Smooth muscle cell (in vitro differentiated cells): ENCODE results near the gene ANKMY1. TPM values are rescaled to one million over a fixed set of nuclear protein-coding genes. Genes with fewer than 3 reads are reported as not detected.

ENCODE experiments used
- DNase-seq: peaks from one replicate; lab custom pipeline; 2025; ENCODE audit not compliant: unreplicated experiment; lab: John Stamatoyannopoulos, UW
- H2AFZ ChIP-seq: fragments of 200-600 bp; sonication (generic); 2 replicates; pipeline ENCODE4 v1.6.0; 2016; ENCODE audit warnings: antibody characterized with exemption, low read depth, mild to moderate bottlenecking
- H3F3A ChIP-seq: fragments of 200-600 bp; sonication (generic); 2 replicates; pipeline ENCODE4 v1.6.0; 2017; ENCODE audit warnings: antibody characterized with exemption, low read depth
- H3K27ac ChIP-seq: fragments of 200-600 bp; sonication (generic); 2 replicates; pipeline ENCODE4 v1.5.1; 2016; ENCODE audit warnings: low read depth, mild to moderate bottlenecking
- H3K27me3 ChIP-seq: fragments of 200-600 bp; sonication (generic); 2 replicates; pipeline ENCODE4 v1.6.1; 2016; ENCODE audit warnings: low read depth, mild to moderate bottlenecking
- H3K36me3 ChIP-seq: fragments of 200-600 bp; sonication (generic); 2 replicates; pipeline ENCODE4 v1.5.1; 2016; ENCODE audit warnings: low read depth
- H3K4me1 ChIP-seq: fragments of 200-600 bp; sonication (generic); 2 replicates; pipeline ENCODE4 v1.5.1; 2016; ENCODE audit warnings: low read depth
- H3K4me2 ChIP-seq: fragments of 200-600 bp; sonication (generic); 2 replicates; pipeline ENCODE4 v1.6.0; 2016; ENCODE audit warnings: mild to moderate bottlenecking
- H3K4me3 ChIP-seq: fragments of 200-600 bp; sonication (generic); 2 replicates; pipeline ENCODE4 v1.5.1; 2016; ENCODE audit warnings: mild to moderate bottlenecking
- H3K79me2 ChIP-seq: fragments of 200-600 bp; sonication (generic); 2 replicates; pipeline ENCODE4 v1.6.0; 2016; ENCODE audit warnings: low read depth, mild to moderate bottlenecking
- H3K9ac ChIP-seq: fragments of 200-600 bp; sonication (generic); 2 replicates; pipeline ENCODE4 v1.6.0; 2016; ENCODE audit warnings: low read depth
- H3K9me3 ChIP-seq: fragments of 200-600 bp; sonication (generic); replicated peaks from 2 replicates; pipeline ENCODE4 v1.5.1; 2016; ENCODE audit warnings: low read depth
- H4K20me1 ChIP-seq: fragments of 200-600 bp; sonication (generic); 2 replicates; pipeline ENCODE4 v1.6.0; 2016; ENCODE audit warnings: low read depth
- WGBS: methylation state at CpG from one replicate; pipeline ENCODE4 v1.1.7; 2016; ENCODE audit warnings: low lambda C conversion rate; 5-methylcytosine and 5-hydroxymethylcytosine counted together
- polyA plus RNA-seq: library from polyadenylated mRNA; unstranded; fragments of >200 nt; fragmentation: Nextera tagmentation; extraction: Ambion mirVana; gene quantifications from 2 replicates; pipeline ENCODE4 v1.2.1, GENCODE V29; 2016
- total RNA-seq: library from RNA; depleted of rRNA; stranded (reverse); fragments of >200 nt; gene quantifications from 2 replicates; pipeline ENCODE4 v1.2.3, GENCODE V29; 2014
- TF ChIP-seq, protein P1 (sequence below): fragments of 200-600 bp; sonication (generic); IDR thresholded peaks from 2 replicates; pipeline ENCODE4 v1.5.1; 2017; ENCODE audit warnings: borderline replicate concordance, mild to moderate bottlenecking, antibody characterized with exemption; ENCODE audit not compliant: insufficient read depth, poor library complexity, severe bottlenecking

The ANKMY1 gene
- total and polyA plus RNA-seq, 2 experiments from 2014 or later, result 6.4 to 8.7 TPM

DNA sequence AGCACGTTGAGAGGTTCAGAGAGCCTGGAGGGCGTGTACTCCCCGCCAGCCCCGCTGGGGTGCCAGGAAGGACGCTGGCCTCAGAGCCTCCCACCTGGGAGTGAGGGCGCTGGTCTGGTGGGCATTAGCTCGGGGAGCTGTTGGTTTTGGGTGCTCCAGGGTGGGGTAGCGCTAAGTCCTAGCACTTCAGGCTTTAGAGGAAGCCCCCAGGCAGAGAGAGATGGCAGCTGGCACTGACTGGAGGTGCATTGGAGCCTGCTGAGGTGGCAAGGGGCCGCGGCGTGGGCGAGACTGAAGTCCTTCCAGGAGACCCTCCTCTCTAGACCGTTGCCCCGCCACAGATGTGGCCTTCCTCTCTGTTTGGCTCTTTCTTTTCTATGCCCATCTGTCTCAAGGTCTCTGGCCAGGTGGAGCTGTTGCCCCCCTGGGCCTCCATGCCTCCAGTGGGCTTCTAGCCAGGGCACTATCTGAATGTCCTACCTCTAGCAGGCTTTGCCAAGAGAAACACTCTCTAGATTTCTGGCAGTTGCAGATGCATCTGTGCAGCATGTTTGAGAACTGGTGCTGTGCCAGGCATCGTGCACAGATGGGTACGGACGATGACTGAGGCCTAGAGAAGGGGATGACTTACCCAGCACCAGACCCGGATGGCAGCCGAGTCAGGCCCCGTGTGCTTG lies 35.4 kb upstream of the ANKMY1 start:
- H3F3A ChIP-seq, result no peaks in the 10 kb centered on the region
- no peaks in the 10 kb centered on the region for H3K9me3 ChIP-seq
- H3K9ac ChIP-seq, result no peak overlapping the region
- H3K27me3 ChIP-seq, result no peaks in the 10 kb centered on the region
- peaks cover 3% of the 10 kb centered on the region for H3K4me1 ChIP-seq
- no peak overlapping the region for H3K4me2 ChIP-seq
- H2AFZ ChIP-seq, result no peak overlapping the region
- DNase-seq, result no peak
- H4K20me1 ChIP-seq, result peaks cover 56% of the 10 kb centered on the region
- H3K4me3 ChIP-seq, result no peak overlapping the region
- 97% methylated on average over 20 of the region's 20 CpGs for WGBS
- H3K27ac ChIP-seq, result no peak overlapping the region
- H3K36me3 ChIP-seq, result no peaks in the 10 kb centered on the region
- TF ChIP-seq, protein P1, sequence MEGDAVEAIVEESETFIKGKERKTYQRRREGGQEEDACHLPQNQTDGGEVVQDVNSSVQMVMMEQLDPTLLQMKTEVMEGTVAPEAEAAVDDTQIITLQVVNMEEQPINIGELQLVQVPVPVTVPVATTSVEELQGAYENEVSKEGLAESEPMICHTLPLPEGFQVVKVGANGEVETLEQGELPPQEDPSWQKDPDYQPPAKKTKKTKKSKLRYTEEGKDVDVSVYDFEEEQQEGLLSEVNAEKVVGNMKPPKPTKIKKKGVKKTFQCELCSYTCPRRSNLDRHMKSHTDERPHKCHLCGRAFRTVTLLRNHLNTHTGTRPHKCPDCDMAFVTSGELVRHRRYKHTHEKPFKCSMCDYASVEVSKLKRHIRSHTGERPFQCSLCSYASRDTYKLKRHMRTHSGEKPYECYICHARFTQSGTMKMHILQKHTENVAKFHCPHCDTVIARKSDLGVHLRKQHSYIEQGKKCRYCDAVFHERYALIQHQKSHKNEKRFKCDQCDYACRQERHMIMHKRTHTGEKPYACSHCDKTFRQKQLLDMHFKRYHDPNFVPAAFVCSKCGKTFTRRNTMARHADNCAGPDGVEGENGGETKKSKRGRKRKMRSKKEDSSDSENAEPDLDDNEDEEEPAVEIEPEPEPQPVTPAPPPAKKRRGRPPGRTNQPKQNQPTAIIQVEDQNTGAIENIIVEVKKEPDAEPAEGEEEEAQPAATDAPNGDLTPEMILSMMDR, result no peak
- peaks cover 16% of the 10 kb centered on the region for H3K79me2 ChIP-seq

DNA sequence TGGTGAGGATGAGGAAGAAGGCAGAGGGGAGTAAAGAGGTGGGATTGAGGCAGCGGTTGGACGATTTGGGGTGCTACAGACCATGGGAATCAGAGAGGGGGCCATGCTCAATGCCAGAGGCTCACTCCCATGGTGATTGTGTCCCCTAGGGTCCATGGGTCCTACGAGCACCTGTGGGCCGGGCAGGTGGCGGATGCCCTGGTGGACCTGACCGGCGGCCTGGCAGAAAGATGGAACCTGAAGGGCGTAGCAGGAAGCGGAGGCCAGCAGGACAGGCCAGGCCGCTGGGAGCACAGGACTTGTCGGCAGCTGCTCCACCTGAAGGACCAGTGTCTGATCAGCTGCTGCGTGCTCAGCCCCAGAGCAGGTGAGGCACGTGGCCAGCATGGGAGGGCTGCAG lies 34.0 kb upstream of the ANKMY1 start:
- no peak for DNase-seq
- Histone ChIP-seq H3F3A (no peaks in the 10 kb centered on the region), H3K79me2 (peaks cover 29% of the 10 kb centered on the region), H3K9me3 (no peaks in the 10 kb centered on the region), H2AFZ (no peak overlapping the region), H3K36me3 (no peaks in the 10 kb centered on the region), H3K4me1 (peaks cover 12% of the 10 kb centered on the region), H3K4me2 (no peak overlapping the region), H3K27ac (no peak overlapping the region), H3K27me3 (no peaks in the 10 kb centered on the region), H3K4me3 (no peak overlapping the region), H4K20me1 (peaks cover 63% of the 10 kb centered on the region), H3K9ac (no peak overlapping the region)
- TF ChIP-seq, protein P1, result no peak
- 96% methylated on average over 13 of the region's 13 CpGs for WGBS

DNA sequence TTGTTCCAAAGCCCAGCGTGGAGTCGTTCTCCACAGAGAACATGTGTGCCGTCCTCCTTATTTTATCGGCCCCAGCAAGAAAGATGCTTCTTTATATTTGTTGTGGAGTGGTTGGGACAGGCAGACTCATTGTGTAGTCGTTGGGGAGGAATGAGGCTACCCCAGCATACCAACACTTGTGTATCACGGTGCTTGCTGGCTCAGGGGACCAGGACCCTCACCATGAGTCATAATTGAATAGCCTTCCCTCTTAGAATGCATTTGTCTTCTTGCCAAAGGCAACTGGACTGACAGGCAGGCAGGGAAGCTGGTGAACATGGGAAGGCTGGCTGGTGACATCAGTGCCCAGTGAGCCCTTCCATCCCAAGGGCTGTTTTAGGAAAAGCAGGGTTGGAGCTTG lies 33.4 kb upstream of the ANKMY1 start:
- peaks cover 59% of the 10 kb centered on the region for H4K20me1 ChIP-seq
- H3K36me3 ChIP-seq, result no peaks in the 10 kb centered on the region
- no peaks in the 10 kb centered on the region for H3F3A ChIP-seq
- H3K79me2 ChIP-seq, result peaks cover 32% of the 10 kb centered on the region
- peaks cover 12% of the 10 kb centered on the region for H3K4me1 ChIP-seq
- 88% methylated on average over 6 of the region's 6 CpGs for WGBS
- H3K9me3 ChIP-seq, result no peaks in the 10 kb centered on the region
- H3K4me2 ChIP-seq, result no peak overlapping the region
- no peak overlapping the region for H3K9ac ChIP-seq
- TF ChIP-seq, protein P1, result no peak
- no peaks in the 10 kb centered on the region for H3K27me3 ChIP-seq
- no peak overlapping the region for H3K4me3 ChIP-seq
- no peak overlapping the region for H2AFZ ChIP-seq
- DNase-seq, result no peak
- H3K27ac ChIP-seq, result no peak overlapping the region

DNA sequence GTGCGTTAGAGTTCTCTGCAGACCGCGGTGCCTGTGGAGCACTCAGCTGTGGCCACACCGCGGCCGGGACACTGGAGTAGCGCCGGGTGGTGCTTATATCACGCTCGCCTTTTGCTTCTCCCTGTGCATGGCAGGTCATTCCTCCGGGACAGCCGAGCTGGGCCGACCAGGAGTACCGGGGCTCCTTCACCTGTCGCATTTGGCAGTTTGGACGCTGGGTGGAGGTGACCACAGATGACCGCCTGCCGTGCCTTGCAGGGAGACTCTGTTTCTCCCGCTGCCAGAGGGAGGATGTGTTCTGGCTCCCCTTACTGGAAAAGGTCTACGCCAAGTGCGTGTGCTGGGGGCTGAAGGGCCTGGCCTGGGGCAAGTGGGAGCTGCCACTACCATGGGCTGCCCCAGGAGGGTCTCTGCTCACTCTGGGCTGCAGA lies 32.9 kb upstream of the ANKMY1 start:
- Histone ChIP-seq H3K4me2 (no peak overlapping the region), H4K20me1 (peaks cover 55% of the 10 kb centered on the region), H3K4me1 (peaks cover 12% of the 10 kb centered on the region), H3K9me3 (no peaks in the 10 kb centered on the region), H3K27ac (no peak overlapping the region), H3K4me3 (no peak overlapping the region), H3K9ac (no peak overlapping the region), H2AFZ (no peak overlapping the region), H3F3A (no peaks in the 10 kb centered on the region), H3K79me2 (peaks cover 36% of the 10 kb centered on the region), H3K36me3 (no peaks in the 10 kb centered on the region), H3K27me3 (no peaks in the 10 kb centered on the region)
- 98% methylated on average over 21 of the region's 21 CpGs for WGBS
- TF ChIP-seq, protein P1, result no peak
- no peak for DNase-seq
